SK-N-SH (cell line): Measurements from ENCODE around the gene NAXD. TPM values are rescaled to one million over a fixed set of nuclear protein-coding genes. Genes with fewer than 3 reads are reported as not detected.

Source experiments
- CTCF ChIA-PET: fragments of 300-600, 350-600 bp; formaldehyde crosslinking; extraction: SDS; loops from one replicate; lab custom pipeline; 2021; lab: Yijun Ruan, JAX
- POLR2A ChIA-PET: fragments of 350-600 bp; sonication (Branson Sonifier 250); formaldehyde crosslinking; extraction: SDS; loops from one replicate; lab custom pipeline; 2020; ENCODE audit warnings: antibody characterized with exemption, inconsistent platforms; lab: Yijun Ruan, JAX
- DNase-seq: peaks from one replicate; pipeline ENCODE4 v3.0.0; 2012
- H2AFZ ChIP-seq: fragments of 200-600 bp; sonication (generic); 2 replicates; pipeline ENCODE4 v1.8.1; 2016; ENCODE audit warnings: antibody characterized with exemption, mild to moderate bottlenecking, low read depth
- H3F3A ChIP-seq: fragments of 200-600 bp; sonication (generic); replicated peaks from 2 replicates; pipeline ENCODE3; 2016; ENCODE audit warnings: antibody characterized with exemption, mild to moderate bottlenecking; ENCODE audit not compliant: insufficient read depth
- H3K27ac ChIP-seq, 2 experiments: fragments of 200-500 bp in 1 of 2; fragments of 200-600 bp in 1 of 2; sonication (Bioruptor generic) in 1 of 2; sonication (generic), shearing (Covaris generic) in 1 of 2; 2 replicates each; pipeline versions ENCODE4 v1.5.1 to v1.6.1; 2014 to 2016; ENCODE audit warnings: low read depth in 2 of 2, inconsistent platforms in 1 of 2, low read length in 1 of 2, mild to moderate bottlenecking in 1 of 2, mixed read lengths in 1 of 2
- H3K27me3 ChIP-seq: fragments of 200-600 bp; sonication (generic), shearing (Covaris generic); 2 replicates; pipeline ENCODE4 v1.6.1; 2016; ENCODE audit warnings: mixed run types; ENCODE audit not compliant: insufficient read depth
- H3K36me3 ChIP-seq, 2 experiments: fragments of 200-500 bp in 1 of 2; fragments of 200-600 bp in 1 of 2; sonication (Bioruptor generic) in 1 of 2; sonication (generic) in 1 of 2; replicated peaks in 1 of 2; 2 replicates each; pipeline versions ENCODE3 to v1.5.1; 2014 to 2016; ENCODE audit warnings: low read length in 1 of 2, mild to moderate bottlenecking in 1 of 2; ENCODE audit not compliant: insufficient read depth in 2 of 2, control insufficient read depth in 1 of 2
- H3K4me1 ChIP-seq, 2 experiments: fragments of 200-500 bp in 1 of 2; fragments of 200-600 bp in 1 of 2; sonication (Bioruptor generic) in 1 of 2; sonication (generic), shearing (Covaris generic) in 1 of 2; 2 replicates each; pipeline versions ENCODE4 v1.5.1 to v1.6.1; 2014 to 2016; ENCODE audit warnings: low read depth in 1 of 2, low read length in 1 of 2, mixed run types in 1 of 2; ENCODE audit not compliant: insufficient read depth in 2 of 2, control insufficient read depth in 1 of 2
- H3K4me2 ChIP-seq: fragments of 200-600 bp; sonication (generic), shearing (Covaris generic); 2 replicates; pipeline ENCODE4 v1.6.1; 2017; ENCODE audit warnings: mixed run types
- H3K4me3 ChIP-seq, 2 experiments: fragments of 200-500 bp in 1 of 2; fragments of 200-600 bp in 1 of 2; sonication (Bioruptor generic) in 1 of 2; sonication (generic), shearing (Covaris generic) in 1 of 2; 2 replicates each; pipeline versions ENCODE4 v1.5.1 to v1.8.1; 2014 to 2016; ENCODE audit warnings: low read depth in 2 of 2, inconsistent platforms in 1 of 2, low read length in 1 of 2, mild to moderate bottlenecking in 1 of 2, mixed read lengths in 1 of 2, moderate library complexity in 1 of 2
- H3K79me2 ChIP-seq: fragments of 200-600 bp; sonication (generic); 2 replicates; pipeline ENCODE4 v1.8.1; 2017; ENCODE audit warnings: mild to moderate bottlenecking; ENCODE audit not compliant: insufficient read depth
- H3K9ac ChIP-seq: fragments of 200-600 bp; sonication (generic); 2 replicates; pipeline ENCODE4 v1.6.1; 2017; ENCODE audit warnings: mixed run types
- H3K9me2 ChIP-seq: fragments of 200-600 bp; sonication (generic); 2 replicates; pipeline ENCODE4 v1.6.1; 2017; ENCODE audit warnings: mixed run types
- H3K9me3 ChIP-seq: fragments of 200-600 bp; sonication (generic); 2 replicates; pipeline ENCODE4 v1.6.1; 2017; ENCODE audit warnings: mixed run types, mild to moderate bottlenecking, moderate library complexity
- H4K20me1 ChIP-seq: fragments of 200-600 bp; sonication (generic); 2 replicates; pipeline ENCODE4 v1.6.1; 2017; ENCODE audit warnings: mild to moderate bottlenecking, mixed run types; ENCODE audit not compliant: insufficient read depth
- ELF1 ChIP-seq: IDR thresholded peaks from 2 replicates; pipeline ENCODE4 v1.4.0; 2012
- GATA2 ChIP-seq: sonication (generic); formaldehyde crosslinking; IDR thresholded peaks from 2 replicates; pipeline ENCODE4 v1.5.0; 2020; ENCODE audit warnings: mild to moderate bottlenecking, missing genetic modification reagents
- JUND ChIP-seq: IDR thresholded peaks from 2 replicates; pipeline ENCODE4 v1.4.0; 2012
- MEF2A ChIP-seq: IDR thresholded peaks from 2 replicates; pipeline ENCODE4 v1.4.0; 2012; ENCODE audit warnings: low read depth, borderline replicate concordance
- MXI1 ChIP-seq: IDR thresholded peaks from 2 replicates; pipeline ENCODE4 v1.6.1; 2012; ENCODE audit warnings: mild to moderate bottlenecking, low read depth, low read length, improper control_type of control experiment
- NFIC ChIP-seq: IDR thresholded peaks from 2 replicates; pipeline ENCODE4 v1.4.0; 2012; ENCODE audit warnings: borderline replicate concordance
- TCF12 ChIP-seq: IDR thresholded peaks from 2 replicates; pipeline ENCODE4 v1.4.0; 2012
- USF2 ChIP-seq: fragments of 150-350 bp; IDR thresholded peaks from 2 replicates; pipeline ENCODE4 v1.6.1; 2017; ENCODE audit warnings: antibody characterized with exemption, low read length, low read depth, borderline replicate concordance
- ZBTB33 ChIP-seq: IDR thresholded peaks from 2 replicates; pipeline ENCODE4 v1.4.0; 2012; ENCODE audit warnings: low read depth, borderline replicate concordance
- WGBS: methylation state at CpG from one replicate; pipeline ENCODE4 v1.1.6; 2017; ENCODE audit warnings: low lambda C conversion rate; 5-methylcytosine and 5-hydroxymethylcytosine counted together
- polyA plus RNA-seq, 3 experiments: library from polyadenylated mRNA; depleted of rRNA; stranded (reverse); fragments of >200 nt; gene quantifications; 2 replicates each; pipeline ENCODE4 v1.2.3, GENCODE V29; 2012

The NAXD gene
- polyA plus RNA-seq, 1 of the 3 experiments (the other 2 are of a cell fraction) = 32.4 TPM

GRCh38 chr13:110607675-110608224 lies 7.6 kb upstream of the NAXD start:
- POLR2A ChIA-PET = no interaction called here
- no peak for TF ChIP-seq TCF12
- TF ChIP-seq ELF1 = no peak
- no peak for TF ChIP-seq ZBTB33
- TF ChIP-seq GATA2 (CRISPR knock-in tag) = no peak
- no peak for TF ChIP-seq JUND
- no peak for TF ChIP-seq USF2
- CTCF ChIA-PET = interaction anchor here (0.7 kb wide), 1 partner anchor 14 kb away, joined by 3 read pairs; no protein-coding TSS in a partner anchor
- no peak for DNase-seq
- Histone ChIP-seq H3K27me3 (no peaks in the 10 kb centered on the region), H3K4me1 (no peaks in the 10 kb centered on the region), H3K4me2 (no peak overlapping the region), H3K9me3 (no peaks in the 10 kb centered on the region), H3K4me3 (no peak overlapping the region), H3F3A (no peaks in the 10 kb centered on the region), H3K27ac (no peak overlapping the region), H3K9me2 (no peaks in the 10 kb centered on the region), H3K79me2 (no peaks in the 10 kb centered on the region), H3K9ac (no peak overlapping the region), H2AFZ (no peak overlapping the region), H4K20me1 (no peaks in the 10 kb centered on the region), H3K36me3 (no peaks in the 10 kb centered on the region)
- WGBS = 78% methylated on average over 3 of the region's 3 CpGs

- Histone ChIP-seq H3K4me1 (peaks cover 4 to 5% of the 10 kb centered on the region in 2 experiments; a peak in 1 of 4 replicates), H3K79me2 (peaks cover 7% of the 10 kb centered on the region), H4K20me1 (no peaks in the 10 kb centered on the region), H3K9me3 (no peaks in the 10 kb centered on the region), H3K9me2 (no peaks in the 10 kb centered on the region), H3K4me2 (no peak overlapping the region), H3K36me3 (no peaks in the 10 kb centered on the region), H3K27me3 (no peaks in the 10 kb centered on the region), H3K27ac (no peak overlapping the region), H2AFZ (no peak overlapping the region), H3K4me3 (no peak overlapping the region), H3F3A (no peaks in the 10 kb centered on the region), H3K9ac (no peak overlapping the region)
- TF ChIP-seq NFIC = no peak
- no peak for TF ChIP-seq MEF2A
- TF ChIP-seq MXI1 = no peak
- 87% methylated on average over 12 of the region's 12 CpGs for WGBS
- DNase-seq = no peak
- ChIA-PET CTCF (interaction anchor here (2.6 kb wide), 1 partner anchor 18 kb away, joined by 6 read pairs; no protein-coding TSS in a partner anchor), POLR2A (no interaction called here)
Observed at GRCh38 chr13:110610955-110611595, 4.3 kb upstream of the NAXD start.
